Stimulated activated CD4-positive, alpha-beta T cell treated with anti-CD3 and anti-CD28 coated beads, Interleukin-15, amount 100 ng/mL, for 24 hours (primary cell): ENCODE measurements around the gene RAD52.
"Not testable (repeated sequence)": the region's sequence is repeated elsewhere in the genome, so short reads cannot be mapped to it uniquely, and the experiment has no call there.

Source experiments
- DNase-seq: peaks from one replicate; pipeline ENCODE4 v3.0.0-alpha.2; 2020

Gene RAD52

GRCh38 chr12:966724-967123 lies 17.2 kb upstream of the RAD52 start:
- no peak for DNase-seq

DNA sequence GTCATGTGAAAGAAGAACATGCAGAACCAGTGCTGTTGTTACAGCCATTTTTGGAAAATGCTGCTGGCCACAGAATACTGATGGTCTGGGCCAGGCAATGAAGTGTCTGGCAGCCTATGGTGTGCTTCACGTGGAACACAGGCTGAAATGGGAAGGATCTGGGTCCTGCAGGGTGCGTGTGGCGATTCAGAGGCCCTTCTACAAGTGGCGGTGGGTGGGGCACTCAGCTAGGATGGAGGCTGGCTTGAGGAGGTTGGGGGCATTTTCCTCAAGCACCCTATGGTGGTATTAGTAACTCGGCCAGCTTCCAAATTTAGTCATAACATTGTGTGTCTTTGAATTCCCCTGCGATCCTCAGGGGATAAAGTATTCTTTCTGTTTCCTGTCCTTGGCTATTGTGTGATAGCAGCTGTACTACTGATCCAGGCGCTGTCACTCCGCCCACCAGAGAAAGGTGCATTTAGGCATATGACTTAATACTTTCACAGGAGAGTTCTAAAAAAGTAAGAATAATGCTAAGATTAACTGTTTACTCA lies 9.2 kb upstream of the RAD52 start:
- DNase-seq: no peak

DNA sequence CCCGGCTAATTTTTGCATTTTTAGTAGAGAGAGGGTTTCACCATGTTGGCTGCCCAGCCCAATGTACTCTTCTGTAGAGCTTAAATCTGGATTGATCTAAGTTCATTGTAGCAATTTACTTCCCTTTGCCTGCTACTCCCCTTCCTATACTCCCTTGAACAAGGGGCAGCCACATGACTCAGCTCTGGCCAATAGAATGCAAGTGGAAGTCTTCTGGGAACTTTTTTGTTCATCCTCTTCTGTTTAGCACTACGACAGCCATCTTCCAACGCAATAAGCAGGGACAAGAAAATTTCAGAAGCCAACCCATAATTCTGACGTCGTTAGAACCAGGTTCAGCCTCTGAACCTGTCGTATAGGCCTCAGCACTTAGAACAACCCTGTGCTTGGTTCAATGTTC lies 6.4 kb upstream of the RAD52 start:
- DNase-seq: no peak

DNA sequence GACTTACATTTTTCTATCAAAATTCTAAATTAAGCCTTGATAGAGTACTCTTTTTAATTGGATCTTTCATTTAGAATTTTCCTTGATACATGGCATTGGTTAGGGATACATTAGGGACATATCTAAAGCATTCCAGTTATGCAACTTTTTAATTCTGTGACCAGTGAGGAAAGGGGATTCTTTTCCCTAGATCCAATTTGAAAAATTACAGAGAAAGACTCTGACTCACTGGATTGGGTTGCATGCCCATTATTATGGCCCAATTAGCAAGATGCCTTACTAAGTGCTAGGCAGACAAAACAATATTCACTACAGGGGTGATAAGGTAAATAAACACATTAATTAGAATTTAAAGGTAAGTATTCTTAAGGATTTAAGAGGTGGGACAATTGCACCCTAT lies 5.2 kb upstream of the RAD52 start:
- DNase-seq: no peak

DNA sequence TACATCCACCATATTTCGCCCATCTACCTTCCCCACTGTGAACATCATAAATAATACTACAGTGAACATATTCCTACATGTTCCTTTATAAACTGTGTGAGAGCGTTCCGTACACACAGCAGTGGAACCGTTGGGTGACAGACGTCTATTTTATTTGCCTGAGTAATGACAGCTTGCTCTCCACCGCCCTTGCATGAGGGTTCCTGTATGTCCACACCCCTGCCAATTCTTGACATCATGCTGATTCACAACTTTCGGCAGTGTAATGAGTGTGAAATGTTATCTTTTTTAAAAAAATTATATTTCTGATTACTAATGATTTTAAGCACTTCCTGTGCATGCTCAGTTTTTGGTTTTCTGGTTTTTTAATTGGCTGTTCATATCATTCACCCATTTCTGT lies 4.3 kb upstream of the RAD52 start:
- DNase-seq: peak; percentile 27

- no peak for DNase-seq
Measured at GRCh38 chr12:951176-951575, 1.7 kb upstream of the RAD52 start.

DNA sequence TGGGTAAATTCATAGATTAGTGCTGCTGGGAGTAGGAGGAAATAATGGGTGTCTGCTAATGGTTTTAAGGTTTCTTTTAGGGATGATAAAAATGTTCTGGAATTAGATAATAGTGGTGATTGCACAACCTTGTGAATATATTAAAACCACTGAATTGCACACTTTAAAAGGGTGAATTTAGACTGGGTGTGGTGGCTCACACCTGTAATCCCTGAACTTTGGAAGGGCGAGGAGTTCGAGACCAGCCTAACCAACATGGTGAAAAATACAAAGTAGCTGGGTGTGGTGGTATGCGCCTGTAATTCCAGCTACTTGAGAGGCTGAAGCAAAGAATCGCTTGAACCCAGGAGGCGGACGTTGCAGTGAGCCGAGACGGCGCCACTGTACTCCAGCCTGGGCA lies 1.3 kb downstream of the RAD52 start:
- no peak for DNase-seq

- no peak for DNase-seq
Measured at GRCh38 chr12:946631-947030, 2.9 kb downstream of the RAD52 start.

GRCh38 chr12:946212-946611 lies 3.3 kb downstream of the RAD52 start:
- no peak for DNase-seq

DNA sequence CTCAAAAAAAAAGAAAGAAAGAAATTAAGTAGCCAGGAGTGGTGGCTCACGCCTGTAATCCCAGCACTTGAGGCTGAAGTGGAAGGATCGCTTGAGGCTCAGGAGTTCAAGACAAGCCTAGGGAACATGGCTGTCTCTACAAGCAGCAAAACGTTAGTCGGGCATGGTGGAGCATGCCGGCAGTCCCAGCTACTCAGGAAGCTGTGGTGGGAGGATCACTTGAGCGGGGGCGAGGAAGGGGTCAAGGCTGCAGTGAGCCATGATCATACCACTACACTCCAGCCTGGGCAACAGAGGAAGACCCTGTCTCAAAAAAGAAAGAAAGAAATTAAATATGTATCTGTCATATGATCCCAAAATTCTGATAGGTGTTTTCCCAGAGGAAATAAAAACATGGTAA lies 5.3 kb downstream of the RAD52 start:
- DNase-seq: no peak

DNA sequence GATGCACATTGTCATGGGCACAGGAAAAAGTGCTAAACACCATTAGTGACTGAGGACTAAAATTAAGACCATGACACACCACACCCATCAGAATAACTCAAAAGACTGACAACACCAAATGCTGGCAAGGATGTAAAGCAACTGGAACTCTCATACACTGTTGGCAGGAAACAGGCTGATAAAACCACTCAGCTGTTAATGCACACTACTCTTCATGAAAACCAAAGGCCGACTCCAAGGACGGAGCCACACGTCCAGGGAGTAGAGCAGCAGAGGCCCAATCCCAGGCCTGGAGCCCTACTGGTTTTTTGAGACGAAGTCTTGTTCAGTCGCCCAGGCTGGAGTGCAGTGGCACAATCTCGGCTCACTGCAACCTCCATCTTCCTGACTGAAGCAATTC lies 6.4 kb downstream of the RAD52 start:
- DNase-seq: no peak

DNA sequence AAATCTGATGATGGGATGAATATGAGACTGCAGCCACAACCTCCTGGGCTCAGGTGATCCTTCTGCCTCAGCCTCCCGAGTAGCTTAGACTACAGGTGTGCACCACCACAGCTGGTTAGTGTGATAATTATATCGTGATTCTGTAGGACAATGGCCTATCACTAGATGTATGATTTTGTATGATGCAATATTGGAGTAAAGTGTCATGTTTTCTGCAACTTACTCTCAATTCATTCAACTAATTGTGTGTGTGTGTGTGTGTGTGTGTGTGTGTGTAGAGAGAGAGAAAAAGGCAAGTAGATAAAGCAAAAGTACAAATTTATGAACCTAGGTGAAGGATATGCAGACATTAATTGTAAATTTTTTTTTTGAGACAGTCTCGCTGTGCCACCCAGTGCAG lies 10.7 kb downstream of the RAD52 start:
- DNase-seq: no peak

DNA sequence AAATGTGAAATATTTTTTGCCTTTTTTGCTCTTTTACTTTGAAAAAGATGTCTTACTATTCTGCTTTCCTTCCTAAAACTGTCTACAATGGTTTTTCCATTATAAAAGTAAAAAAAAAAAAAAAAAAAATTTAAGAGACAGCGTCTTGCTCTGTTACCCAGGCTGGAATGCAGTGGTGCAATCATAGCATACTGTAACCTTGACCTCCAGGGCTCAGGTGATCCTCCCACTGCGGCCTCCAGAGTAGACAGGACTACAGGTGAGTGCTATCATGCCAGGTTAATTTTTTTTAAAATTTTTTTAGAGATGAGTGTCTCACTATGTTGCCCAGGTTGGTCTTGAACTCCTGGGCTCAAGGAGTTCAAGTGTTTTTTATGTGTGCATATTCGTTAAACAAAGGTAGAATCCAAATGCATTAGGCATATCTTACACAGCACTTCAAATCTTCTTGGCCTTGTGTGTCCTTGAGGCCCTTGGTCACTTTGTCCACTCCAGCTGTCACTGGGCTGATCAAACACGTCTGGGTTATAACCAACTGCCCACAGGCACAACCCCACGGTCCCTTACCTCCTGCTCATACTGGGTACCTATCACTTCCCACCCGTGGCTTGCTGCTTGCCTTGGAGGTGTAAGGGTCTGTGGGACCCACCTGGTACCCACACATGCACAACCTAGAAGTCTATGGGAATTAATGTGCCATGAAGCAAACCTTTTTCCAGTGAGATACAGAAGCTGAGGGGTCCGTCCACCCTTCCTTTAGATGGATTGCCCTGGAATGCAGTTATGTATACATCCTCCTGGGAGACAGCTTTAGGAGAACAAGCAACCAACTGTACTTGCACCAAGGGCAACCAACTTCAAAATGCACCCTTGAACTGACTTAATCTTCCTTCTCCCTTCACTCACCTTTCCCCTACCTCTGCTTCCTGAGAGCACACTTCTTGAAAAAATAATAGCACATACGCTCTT lies 12.8 kb downstream of the RAD52 start:
- no peak for DNase-seq

DNA sequence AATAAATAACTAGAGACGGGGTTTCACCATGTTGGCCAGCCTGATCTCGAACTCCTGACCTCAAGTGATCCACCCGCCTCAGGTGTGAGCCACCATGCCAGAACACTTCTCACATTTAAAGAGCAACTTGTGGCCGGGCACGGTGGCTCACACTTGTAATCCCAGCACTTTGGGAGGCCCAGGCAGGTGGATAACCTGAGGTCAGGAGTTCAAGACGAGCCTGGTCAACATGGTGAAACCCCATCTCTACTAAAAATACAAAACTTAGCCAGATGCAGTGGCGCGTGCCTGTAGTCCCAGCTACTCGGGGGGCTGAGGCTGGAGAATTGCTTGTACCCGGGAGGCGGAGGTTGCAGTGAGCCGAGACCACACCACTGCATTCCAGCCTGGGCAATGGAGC lies 13.6 kb downstream of the RAD52 start:
- DNase-seq: not testable (repeated sequence)

DNA sequence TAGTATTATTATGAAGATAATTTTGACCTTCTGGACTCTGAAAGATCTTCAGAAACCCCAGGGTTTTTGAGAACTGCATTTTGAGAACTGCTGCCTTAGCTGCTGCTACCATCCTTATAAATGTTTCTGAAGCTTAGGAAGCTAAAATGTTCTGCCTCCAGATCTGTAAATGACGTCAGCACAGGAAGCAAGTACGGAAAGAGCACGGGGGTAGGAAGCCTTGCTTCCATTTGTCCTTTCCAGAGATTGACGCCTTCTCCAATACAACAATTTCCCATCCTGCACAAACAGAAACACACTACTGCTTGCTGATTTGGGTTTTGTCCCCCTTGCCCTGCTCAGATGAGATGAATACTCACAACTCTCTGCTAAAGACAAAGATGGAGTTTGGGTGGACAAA lies 17.9 kb downstream of the RAD52 start:
- DNase-seq: no peak

- DNase-seq: no peak
Measured at GRCh38 chr12:931060-931459, 18.4 kb downstream of the RAD52 start.

DNA sequence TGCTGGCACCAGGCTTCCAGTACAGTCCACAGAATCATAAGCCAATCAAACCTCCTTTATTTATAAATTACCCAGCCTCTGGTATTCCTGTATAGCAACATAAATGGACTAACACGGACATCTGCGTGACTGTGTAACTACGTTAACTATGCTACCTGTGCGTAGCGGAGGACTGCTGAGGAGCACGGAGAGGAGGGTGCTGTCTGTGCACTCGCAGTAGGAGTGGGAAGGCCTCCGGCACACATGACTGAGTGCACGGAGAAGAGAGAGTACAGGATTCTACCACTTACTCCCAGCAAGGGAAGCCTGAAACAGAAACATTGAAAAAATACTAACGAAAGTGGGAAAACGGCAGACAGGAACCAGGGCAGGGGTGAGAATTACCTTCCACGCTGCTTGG lies 22.9 kb downstream of the RAD52 start:
- DNase-seq: no peak

- DNase-seq: no peak
Measured at GRCh38 chr12:922285-922684, 27.2 kb downstream of the RAD52 start.

- DNase-seq: no peak
Measured at GRCh38 chr12:920676-921075, 28.8 kb downstream of the RAD52 start.

DNA sequence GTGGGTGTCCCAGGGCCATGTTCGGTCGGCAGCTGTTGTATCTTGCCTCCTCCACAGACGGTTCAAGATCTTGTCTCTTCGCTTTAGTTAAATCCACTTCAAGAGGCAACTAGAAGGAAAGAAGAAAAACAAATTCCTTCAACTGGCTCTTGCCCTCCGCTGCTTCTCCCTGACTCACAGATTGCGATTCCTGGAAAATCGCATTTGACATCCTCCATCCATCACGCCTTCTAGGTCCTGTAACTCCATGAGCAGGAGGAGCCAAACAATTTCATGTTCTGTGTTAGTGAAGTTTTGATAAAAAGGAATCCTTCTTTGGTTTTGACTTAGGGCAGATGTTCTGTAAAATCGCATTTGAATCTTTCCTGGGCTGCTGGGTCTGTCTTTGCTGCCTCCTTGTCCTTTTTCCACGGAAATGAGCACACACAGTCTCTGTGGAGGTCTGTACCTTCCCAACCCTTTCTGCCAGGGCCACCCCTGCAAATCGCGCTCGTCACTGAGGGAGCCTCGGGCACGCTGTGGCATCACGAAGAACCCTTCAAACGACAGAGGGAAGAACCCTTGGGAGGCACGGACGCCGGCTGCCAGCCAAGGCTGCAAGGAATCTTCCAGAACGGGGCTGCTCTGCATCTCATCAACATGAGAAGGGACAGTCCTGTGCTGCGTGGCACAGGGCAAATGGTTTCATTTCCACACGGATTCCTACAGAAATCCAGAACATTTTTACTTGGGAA lies 32.6 kb downstream of the RAD52 start:
- no peak for DNase-seq

GRCh38 chr12:916240-916639 lies 33.3 kb downstream of the RAD52 start:
- peak; percentile 16 for DNase-seq

- no peak for DNase-seq
Measured at GRCh38 chr12:915090-915489, 34.4 kb downstream of the RAD52 start.

GRCh38 chr12:913919-914698 lies 35.4 kb downstream of the RAD52 start:
- DNase-seq: no peak
